Activated CD4-positive, alpha-beta T cell treated with anti-CD3 and anti-CD28 coated beads for 36 hours (primary cell): ENCODE data around the gene MLC1. TPM values are rescaled to one million over a fixed set of nuclear protein-coding genes. Genes with fewer than 3 reads are reported as not detected.

ENCODE experiments used
- ATAC-seq: fragments of 200-7000 bp; cut with Tn5 transposase; one replicate; pipeline ENCODE4 v1.10.0; 2021; ENCODE audit warnings: mild to moderate bottlenecking, moderate library complexity
- CTCF ChIA-PET: fragments of 350-600 bp; sonication (Branson Sonifier 250); formaldehyde crosslinking; loops from one replicate; lab custom pipeline; 2021; ENCODE audit warnings: antibody characterized with exemption; lab: Charles Lee
- POLR2A ChIA-PET: fragments of 350-600 bp; sonication (Branson Sonifier 250); formaldehyde crosslinking; loops from one replicate; lab custom pipeline; 2021; ENCODE audit warnings: antibody characterized with exemption, inconsistent platforms; lab: Charles Lee
- DNase-seq: peaks from one replicate; pipeline ENCODE4 v3.0.0-alpha.2; 2020
- H3K27ac Mint-ChIP-seq: one replicate; pipeline ENCODE4 v1.8.0; 2021; ENCODE audit warnings: mixed read lengths
- H3K27me3 Mint-ChIP-seq: one replicate; pipeline ENCODE4 v1.8.0; 2021; ENCODE audit warnings: mixed read lengths
- H3K36me3 Mint-ChIP-seq: one replicate; pipeline ENCODE4 v1.8.0; 2021; ENCODE audit warnings: low read depth, mixed read lengths
- H3K4me1 Mint-ChIP-seq: one replicate; pipeline ENCODE4 v1.8.0; 2021; ENCODE audit warnings: mixed read lengths
- H3K4me3 Mint-ChIP-seq: one replicate; pipeline ENCODE4 v1.8.0; 2021; ENCODE audit warnings: mild to moderate bottlenecking, moderate library complexity, mixed read lengths
- H3K9me3 Mint-ChIP-seq: one replicate; pipeline ENCODE4 v1.8.0; 2021; ENCODE audit warnings: low read depth, mixed read lengths
- intact Hi-C, 2 experiments: fragments of 100-400 bp; cut with DNase I in 1 of 2; cut with micrococcal nuclease in 1 of 2; formaldehyde crosslinking; loops; one replicate each; pipeline versions ENCODE4 v1.14.2 to v1.15.1; 2022 to 2024; cut with DNase I, micrococcal nuclease
- total RNA-seq, 2 experiments: library from RNA; stranded (reverse); gene quantifications; one replicate each; pipeline ENCODE4 v1.2.3, GENCODE V29; 2021

MLC1 gene
- total RNA-seq, 2 experiments from 2014 or later, result not detected

DNA sequence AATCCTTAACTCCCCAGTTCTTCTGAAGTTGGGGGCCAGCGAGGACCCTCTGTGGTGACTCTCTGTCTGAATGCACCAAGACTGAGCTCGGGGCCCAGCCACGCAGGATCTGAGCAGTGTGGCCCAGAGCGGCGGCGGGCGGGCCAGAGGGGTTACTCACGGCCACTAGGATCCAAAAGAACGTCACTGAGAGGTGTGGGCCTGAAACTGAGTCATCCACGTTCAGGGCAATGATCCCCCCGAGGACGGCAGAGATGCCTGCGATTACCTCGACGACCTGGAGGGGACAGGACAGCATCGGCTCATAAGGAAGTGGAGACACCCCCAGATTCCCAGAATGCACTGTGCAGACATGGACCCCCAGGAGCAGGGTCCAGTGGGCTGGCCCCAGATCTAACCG, 11.2 kb downstream of the MLC1 start:
- no peaks in the 10 kb centered on the region for H3K36me3 Mint-ChIP-seq
- no peaks in the 10 kb centered on the region for H3K27me3 Mint-ChIP-seq
- intact Hi-C loops, result no loop called here
- no peak overlapping the region for H3K4me3 Mint-ChIP-seq
- ChIA-PET POLR2A (no interaction called here), CTCF (no interaction called here)
- DNase-seq (no peak), ATAC-seq (no peak)
- no peak overlapping the region for H3K27ac Mint-ChIP-seq
- H3K9me3 Mint-ChIP-seq, result no peaks in the 10 kb centered on the region
- H3K4me1 Mint-ChIP-seq, result no peaks in the 10 kb centered on the region

DNA sequence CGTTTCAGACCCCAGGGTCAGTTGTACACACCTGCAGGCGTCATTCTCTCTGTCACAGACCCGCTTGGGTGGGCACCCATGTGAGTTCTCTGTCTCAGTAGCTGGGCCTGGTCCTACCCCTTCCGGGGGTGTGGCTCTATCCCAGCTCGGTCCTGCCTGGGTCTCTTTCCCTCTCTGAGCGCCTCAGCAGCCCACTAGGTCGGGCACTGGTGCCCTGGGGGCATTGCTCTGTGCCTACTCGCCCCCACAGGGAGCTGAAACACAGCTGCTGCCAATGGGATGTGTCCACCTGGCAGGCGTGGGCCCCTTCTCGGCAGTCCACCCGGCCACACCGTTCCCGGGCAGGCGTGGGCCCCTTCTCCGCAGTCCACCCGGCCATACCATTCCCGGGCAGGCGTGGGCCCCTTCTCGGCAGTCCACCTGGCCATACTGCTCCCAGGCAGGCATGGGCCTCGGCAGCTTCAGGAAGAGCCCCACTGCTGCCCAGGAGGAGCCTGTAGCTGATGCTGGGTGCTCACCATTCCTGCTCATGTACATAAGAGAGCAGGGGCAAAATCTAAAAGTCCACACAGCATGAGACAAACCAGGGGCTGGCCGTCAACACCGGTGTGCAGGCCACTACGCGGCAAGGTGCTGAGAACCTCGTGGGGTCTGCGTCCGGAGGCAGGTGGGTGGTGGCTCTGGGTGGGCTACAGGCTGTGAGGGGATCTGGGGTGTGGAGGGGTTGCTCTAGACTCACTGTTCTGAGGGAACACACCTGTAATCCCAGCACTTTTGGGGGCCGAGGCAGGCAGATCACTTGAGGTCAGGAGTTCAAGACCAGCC, 12.3 kb downstream of the MLC1 start:
- CTCF ChIA-PET, result no interaction called here

DNA sequence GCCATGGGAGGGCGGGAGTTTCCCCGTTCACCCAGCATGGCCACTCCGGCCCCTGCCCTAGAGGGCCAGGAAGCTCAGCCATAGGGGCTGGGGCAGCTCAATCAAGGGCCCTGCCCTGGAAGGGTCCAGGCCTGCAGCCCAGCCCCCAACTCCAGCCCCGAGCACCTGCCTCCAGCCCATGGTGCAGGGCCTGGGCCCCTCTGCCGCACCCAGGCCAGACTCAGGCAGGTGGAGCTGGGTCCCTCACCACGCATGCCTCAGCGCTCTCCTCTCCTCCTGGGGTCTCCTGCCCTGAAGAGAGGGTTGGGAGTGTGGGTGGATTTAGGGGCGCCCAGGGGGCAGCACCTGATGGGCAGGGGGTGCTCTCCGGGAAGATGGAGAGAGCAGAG, 13.1 kb downstream of the MLC1 start:
- no peak for ATAC-seq
- no peak for DNase-seq
- CTCF ChIA-PET, result no interaction called here
- POLR2A ChIA-PET, result no interaction called here
- Mint-ChIP-seq H3K9me3 (no peaks in the 10 kb centered on the region), H3K27ac (no peak overlapping the region), H3K27me3 (no peaks in the 10 kb centered on the region), H3K4me1 (no peaks in the 10 kb centered on the region), H3K4me3 (no peak overlapping the region), H3K36me3 (no peaks in the 10 kb centered on the region)
- intact Hi-C loops, result no loop called here

More for the DNA sequence above, 12.3 kb downstream of the MLC1 start:
- ATAC-seq (no peak), DNase-seq (no peak)
- no peak overlapping the region for H3K4me3 Mint-ChIP-seq
- POLR2A ChIA-PET, result no interaction called here
- no peaks in the 10 kb centered on the region for H3K4me1 Mint-ChIP-seq
- H3K9me3 Mint-ChIP-seq, result no peaks in the 10 kb centered on the region
- intact Hi-C loops, result no loop called here
- H3K27me3 Mint-ChIP-seq, result no peaks in the 10 kb centered on the region
- no peak overlapping the region for H3K27ac Mint-ChIP-seq
- no peaks in the 10 kb centered on the region for H3K36me3 Mint-ChIP-seq

DNA sequence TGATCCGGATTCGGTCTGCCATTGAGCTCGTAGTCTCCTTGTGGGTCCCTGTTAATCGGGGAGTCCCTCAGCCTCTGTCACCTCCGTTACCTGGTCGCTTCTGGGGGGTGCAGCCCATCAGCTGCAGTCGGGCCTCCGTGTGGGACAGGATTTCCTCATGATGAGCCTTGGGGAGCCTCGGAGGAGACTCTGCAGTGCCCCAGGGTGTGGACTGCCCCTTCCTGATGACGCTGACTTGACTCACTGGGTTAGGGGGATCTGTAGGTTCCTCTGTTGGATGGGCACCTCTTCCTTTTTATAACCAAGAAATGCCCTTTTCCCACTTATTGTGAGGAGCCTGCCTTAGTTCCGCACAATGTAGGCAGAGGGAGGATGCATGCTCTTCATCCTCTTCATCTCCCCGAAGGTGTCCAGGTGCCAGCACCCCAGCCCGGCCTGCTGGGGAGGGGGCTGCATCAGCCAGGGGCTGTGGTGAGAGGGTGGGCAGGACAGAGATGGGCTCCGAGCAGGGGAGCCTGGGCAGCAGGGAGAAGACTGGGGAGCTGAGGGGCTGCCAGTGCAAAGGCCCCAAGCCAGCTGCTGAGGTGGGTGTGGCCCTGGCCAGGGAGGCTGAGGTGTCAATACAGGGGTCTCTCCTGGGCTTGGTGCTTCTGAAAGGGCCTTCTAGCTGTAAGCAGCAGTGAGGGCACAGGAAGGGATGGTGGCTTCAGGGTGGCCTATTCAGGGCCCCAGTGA, 13.6 kb downstream of the MLC1 start:
- no peak overlapping the region for H3K27ac Mint-ChIP-seq
- no peak overlapping the region for H3K4me3 Mint-ChIP-seq
- CTCF ChIA-PET, result no interaction called here
- no peaks in the 10 kb centered on the region for H3K4me1 Mint-ChIP-seq
- intact Hi-C loops, result no loop called here
- no peaks in the 10 kb centered on the region for H3K27me3 Mint-ChIP-seq
- no peaks in the 10 kb centered on the region for H3K36me3 Mint-ChIP-seq
- ATAC-seq (no peak), DNase-seq (no peak)
- H3K9me3 Mint-ChIP-seq, result no peaks in the 10 kb centered on the region
- POLR2A ChIA-PET, result no interaction called here

DNA sequence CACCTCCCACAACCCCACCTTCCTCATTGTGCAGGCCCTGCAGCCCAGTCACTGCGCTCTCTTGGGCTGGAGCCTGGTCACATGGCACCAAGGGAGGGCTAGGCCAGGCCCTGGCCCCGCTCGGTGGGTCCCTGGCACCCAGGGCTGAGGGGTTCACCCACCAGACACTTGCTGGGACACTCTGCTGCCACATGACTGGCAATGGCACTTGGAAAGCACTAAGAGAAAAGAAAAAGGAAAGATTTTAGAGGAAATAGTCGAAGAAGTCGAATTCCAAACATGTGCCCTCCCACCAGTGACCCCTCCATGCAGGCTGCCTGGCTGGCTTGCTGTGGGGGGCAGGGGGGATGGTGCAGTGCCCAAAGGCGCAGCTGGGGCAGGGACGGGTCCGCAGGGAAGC, 14.9 kb downstream of the MLC1 start:
- ATAC-seq (no peak), DNase-seq (no peak)
- Mint-ChIP-seq H3K36me3 (no peaks in the 10 kb centered on the region), H3K9me3 (no peaks in the 10 kb centered on the region), H3K27me3 (no peaks in the 10 kb centered on the region), H3K4me1 (no peaks in the 10 kb centered on the region), H3K27ac (no peak overlapping the region), H3K4me3 (no peak overlapping the region)
- intact Hi-C loops, result no loop called here
- ChIA-PET POLR2A (no interaction called here), CTCF (no interaction called here)

DNA sequence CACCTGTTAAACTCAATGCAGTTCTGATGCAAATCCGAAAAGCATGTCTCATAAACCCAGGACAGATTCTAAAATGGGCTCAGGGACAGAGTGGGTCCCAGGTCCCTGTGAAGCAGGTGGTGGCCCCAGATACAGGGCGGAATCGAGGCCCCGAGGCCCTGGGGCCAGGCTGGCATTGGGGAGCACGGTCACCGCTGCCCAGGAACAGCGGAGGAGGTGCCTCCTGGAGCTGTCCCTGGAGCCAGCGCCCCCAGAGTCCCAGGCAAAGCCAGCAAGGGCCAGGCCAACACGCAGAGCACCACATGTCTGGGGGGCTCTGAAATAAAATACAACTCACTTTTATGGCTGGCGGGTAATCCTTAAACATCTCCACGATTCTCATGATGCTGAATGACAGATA, 17.1 kb downstream of the MLC1 start:
- ChIA-PET CTCF (no interaction called here), POLR2A (no interaction called here)
- ATAC-seq, result no peak
- H3K27me3 Mint-ChIP-seq, result no peaks in the 10 kb centered on the region
- H3K27ac Mint-ChIP-seq, result no peak overlapping the region
- H3K36me3 Mint-ChIP-seq, result no peaks in the 10 kb centered on the region
- H3K4me3 Mint-ChIP-seq, result no peak overlapping the region
- no peaks in the 10 kb centered on the region for H3K4me1 Mint-ChIP-seq
- intact Hi-C loops, result no loop called here
- DNase-seq, result no peak
- H3K9me3 Mint-ChIP-seq, result no peaks in the 10 kb centered on the region

DNA sequence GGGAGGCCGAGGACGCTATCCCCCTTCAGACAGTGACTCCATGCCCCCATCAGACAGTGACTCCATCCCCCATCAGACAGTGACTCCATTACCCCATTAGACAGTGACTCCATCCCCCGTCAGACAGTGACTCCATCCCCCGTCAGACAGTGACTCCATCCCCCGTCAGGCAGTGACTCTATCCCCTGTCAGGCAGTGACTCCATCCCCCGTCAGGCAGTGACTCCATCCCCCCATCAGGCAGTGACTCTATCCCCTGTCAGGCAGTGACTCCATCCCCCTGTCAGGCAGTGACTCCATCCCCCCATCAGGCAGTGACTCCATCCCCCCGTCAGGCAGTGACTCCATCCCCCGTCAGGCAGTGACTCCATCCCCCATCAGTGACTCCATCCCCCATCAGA, 18.0 kb downstream of the MLC1 start:
- Mint-ChIP-seq H3K4me3 (no peak overlapping the region), H3K36me3 (no peaks in the 10 kb centered on the region), H3K27ac (no peak overlapping the region), H3K4me1 (no peaks in the 10 kb centered on the region), H3K27me3 (no peaks in the 10 kb centered on the region), H3K9me3 (no peaks in the 10 kb centered on the region)
- ATAC-seq, result no peak
- intact Hi-C loops, result no loop called here
- ChIA-PET CTCF (no interaction called here), POLR2A (no interaction called here)
- DNase-seq, result no peak

DNA sequence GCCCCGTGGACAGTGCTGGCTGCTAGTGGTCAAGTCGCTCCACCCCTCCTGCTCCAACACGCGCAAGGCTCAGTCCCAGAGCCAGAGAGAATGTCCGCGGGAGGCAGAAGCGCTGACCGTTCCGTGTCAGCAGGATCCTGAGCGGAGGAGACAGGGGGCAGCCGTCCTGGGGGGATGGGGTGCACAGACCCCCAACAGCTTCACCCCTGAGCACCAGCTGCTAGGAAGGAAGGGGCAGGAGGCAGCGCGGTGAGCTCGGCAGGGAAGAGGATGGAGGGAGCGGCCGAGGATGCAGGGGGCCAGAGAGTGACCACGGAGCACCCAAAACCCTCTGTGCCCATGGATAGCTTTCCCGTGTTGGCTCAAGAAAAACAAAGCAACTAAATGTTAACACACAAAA, 20.8 kb downstream of the MLC1 start:
- ChIA-PET CTCF (no interaction called here), POLR2A (no interaction called here)
- Mint-ChIP-seq H3K9me3 (no peaks in the 10 kb centered on the region), H3K27ac (no peak overlapping the region), H3K27me3 (peaks cover 2% of the 10 kb centered on the region), H3K4me3 (no peak overlapping the region), H3K36me3 (no peaks in the 10 kb centered on the region), H3K4me1 (no peaks in the 10 kb centered on the region)
- intact Hi-C loops, result no loop called here
- DNase-seq (no peak), ATAC-seq (no peak)

DNA sequence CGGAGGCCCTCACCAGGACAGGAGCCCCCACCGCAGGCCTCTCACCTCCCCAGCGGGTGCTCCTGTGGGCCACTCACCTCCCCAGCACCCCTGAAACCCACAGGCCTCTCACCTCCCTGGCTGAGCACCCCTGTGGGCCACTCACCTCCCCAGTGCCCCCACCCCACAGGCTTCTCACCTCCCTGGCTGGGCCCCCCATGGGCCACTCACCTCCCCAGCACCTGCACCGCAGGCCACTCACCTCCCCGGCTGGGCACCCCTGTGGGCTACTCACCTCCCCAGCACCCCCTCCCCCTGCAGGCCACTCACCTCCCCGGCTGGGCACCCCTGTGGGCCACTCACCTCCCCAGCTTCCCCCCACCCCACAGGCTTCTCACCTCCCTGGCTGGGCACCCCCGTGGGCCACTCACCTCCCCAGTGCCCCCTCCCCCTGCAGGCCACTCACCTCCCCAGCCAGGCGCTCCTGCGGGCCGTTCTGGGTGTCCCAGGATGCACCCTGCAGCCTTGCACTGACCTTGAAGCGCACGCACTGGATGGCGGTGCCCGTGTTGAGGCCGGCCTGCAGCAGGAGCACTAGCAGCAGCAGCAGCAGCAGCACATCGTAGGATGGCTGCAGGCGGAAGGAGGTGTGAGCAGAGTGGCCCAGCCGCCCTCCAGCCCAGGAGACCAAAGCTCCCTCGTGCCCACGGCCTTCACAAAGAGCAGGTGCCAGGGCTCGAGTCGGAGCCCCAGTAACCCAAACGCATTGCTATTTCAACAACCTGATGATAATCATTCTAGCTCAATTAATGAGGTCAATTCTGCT, 21.4 kb downstream of the MLC1 start:
- CTCF ChIA-PET, result no interaction called here

DNA sequence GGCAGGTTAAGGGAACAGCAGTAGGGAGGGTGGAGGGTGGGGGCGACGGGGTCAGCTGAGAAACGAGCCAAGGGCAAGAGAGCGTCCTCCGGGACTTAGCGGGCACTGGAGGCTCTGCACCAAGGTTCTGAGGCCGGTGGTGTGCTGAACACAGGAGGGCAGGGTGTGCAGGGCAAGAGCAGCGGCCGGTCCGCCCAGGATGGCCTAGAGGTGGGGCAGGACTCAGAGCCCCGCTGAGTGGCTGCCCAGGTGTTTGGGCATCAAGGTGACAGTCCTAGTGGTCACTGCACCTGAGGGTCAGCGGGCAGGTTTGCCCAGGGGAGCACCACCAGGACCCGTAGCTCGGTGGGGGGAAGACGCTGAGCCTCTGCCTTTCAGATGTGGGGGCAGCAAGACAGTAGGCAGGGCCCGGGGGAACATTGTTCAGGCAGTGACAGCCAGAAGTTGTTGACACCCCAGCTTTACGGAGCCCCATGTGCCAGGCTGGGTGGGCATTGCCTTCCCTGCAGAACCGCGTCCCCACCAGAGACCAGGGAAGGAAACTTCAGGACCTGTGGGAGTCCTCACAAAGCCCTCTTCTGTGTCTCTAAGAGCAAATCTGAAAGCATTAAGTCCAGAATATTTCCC, 22.6 kb downstream of the MLC1 start:
- DNase-seq, result no peak
- CTCF ChIA-PET, result no interaction called here

More for the DNA sequence above, 21.4 kb downstream of the MLC1 start:
- Mint-ChIP-seq H3K9me3 (no peaks in the 10 kb centered on the region), H3K4me3 (no peak overlapping the region), H3K36me3 (no peaks in the 10 kb centered on the region), H3K27ac (no peak overlapping the region), H3K27me3 (peaks cover 8% of the 10 kb centered on the region), H3K4me1 (no peaks in the 10 kb centered on the region)
- intact Hi-C loops, result no loop called here
- DNase-seq (no peak), ATAC-seq (no peak)
- POLR2A ChIA-PET, result no interaction called here

DNA sequence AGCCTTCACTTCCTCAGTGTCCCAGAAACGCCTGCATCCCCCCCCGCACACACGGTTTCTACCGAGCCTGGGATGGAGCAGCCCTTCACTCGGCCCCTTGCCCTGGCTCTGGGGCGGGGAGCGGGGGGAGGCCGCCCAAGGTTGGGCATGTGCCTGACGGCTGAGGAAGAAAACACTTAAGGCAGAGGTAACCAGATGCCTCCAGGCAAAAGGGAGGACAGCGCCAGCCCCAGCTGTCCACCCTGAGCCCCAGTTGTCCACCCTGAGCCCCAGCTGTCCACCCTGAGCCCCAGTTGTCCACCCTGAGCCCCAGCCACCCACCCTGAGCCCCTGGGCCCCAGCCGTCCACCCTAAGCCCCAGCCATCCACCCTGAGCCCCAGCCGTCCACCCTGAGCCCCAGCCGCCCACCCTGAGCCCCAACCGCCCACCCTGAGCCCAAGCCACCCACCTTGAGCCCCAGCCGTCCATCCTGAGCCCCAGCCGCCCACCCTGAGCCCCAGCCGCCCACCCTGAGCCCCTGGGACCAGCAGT, 23.3 kb downstream of the MLC1 start:
- Mint-ChIP-seq H3K36me3 (no peaks in the 10 kb centered on the region), H3K27ac (no peak overlapping the region), H3K27me3 (peaks cover 12% of the 10 kb centered on the region), H3K4me3 (no peak overlapping the region), H3K4me1 (no peaks in the 10 kb centered on the region), H3K9me3 (no peaks in the 10 kb centered on the region)
- CTCF ChIA-PET, result no interaction called here
- POLR2A ChIA-PET, result no interaction called here
- DNase-seq (no peak), ATAC-seq (no peak)
- intact Hi-C loops, result no loop called here

More for the DNA sequence above, 22.6 kb downstream of the MLC1 start:
- intact Hi-C loops, result no loop called here
- Mint-ChIP-seq H3K4me1 (no peaks in the 10 kb centered on the region), H3K27ac (no peak overlapping the region), H3K4me3 (no peak overlapping the region), H3K36me3 (no peaks in the 10 kb centered on the region), H3K27me3 (peaks cover 9% of the 10 kb centered on the region), H3K9me3 (no peaks in the 10 kb centered on the region)
- no peak for ATAC-seq
- POLR2A ChIA-PET, result no interaction called here
